Measurements from ENCODE around the gene KCTD15.
A peak's percentile ranks its signal among the peaks of the same experiment; 100 is the strongest.

The KCTD15 gene

DNA sequence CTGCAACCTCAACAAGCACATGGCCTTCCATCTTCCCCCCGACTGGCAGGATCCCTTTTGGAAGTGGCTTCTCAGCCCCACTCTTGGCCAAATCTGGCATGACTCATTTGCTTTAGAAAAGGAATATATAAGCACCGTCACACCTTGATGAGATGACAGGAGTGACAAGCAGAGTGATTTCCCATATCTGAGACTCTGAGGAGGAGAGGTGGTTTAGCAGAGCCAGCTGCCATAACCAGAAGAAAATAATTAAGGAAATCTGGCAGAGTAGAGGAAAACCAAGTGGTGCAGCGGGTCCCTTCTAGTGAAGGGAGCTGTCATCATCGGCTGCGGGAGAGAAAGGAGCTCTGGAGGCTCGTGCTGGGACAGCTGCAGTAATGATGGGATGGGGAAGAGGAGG is 27.5 kb upstream of the KCTD15 start:
- no peak overlapping the region for H3K4me3 ChIP-seq (ENCODE audit: low read depth, low read length)
- TF ChIP-seq, protein P1, sequence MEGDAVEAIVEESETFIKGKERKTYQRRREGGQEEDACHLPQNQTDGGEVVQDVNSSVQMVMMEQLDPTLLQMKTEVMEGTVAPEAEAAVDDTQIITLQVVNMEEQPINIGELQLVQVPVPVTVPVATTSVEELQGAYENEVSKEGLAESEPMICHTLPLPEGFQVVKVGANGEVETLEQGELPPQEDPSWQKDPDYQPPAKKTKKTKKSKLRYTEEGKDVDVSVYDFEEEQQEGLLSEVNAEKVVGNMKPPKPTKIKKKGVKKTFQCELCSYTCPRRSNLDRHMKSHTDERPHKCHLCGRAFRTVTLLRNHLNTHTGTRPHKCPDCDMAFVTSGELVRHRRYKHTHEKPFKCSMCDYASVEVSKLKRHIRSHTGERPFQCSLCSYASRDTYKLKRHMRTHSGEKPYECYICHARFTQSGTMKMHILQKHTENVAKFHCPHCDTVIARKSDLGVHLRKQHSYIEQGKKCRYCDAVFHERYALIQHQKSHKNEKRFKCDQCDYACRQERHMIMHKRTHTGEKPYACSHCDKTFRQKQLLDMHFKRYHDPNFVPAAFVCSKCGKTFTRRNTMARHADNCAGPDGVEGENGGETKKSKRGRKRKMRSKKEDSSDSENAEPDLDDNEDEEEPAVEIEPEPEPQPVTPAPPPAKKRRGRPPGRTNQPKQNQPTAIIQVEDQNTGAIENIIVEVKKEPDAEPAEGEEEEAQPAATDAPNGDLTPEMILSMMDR (IDR thresholded peaks at IDR 0.05; ENCODE audit: low read depth, low read length, missing control alignments): no peak
- DNase-seq (ENCODE audit: low read depth): no peak
- in situ Hi-C loops (cut with HindIII; ENCODE audit: low sequenced_read_pairs): loop anchor here (5.0 kb wide), 1 partner anchor 352 kb away; no protein-coding TSS in a partner anchor

DNA sequence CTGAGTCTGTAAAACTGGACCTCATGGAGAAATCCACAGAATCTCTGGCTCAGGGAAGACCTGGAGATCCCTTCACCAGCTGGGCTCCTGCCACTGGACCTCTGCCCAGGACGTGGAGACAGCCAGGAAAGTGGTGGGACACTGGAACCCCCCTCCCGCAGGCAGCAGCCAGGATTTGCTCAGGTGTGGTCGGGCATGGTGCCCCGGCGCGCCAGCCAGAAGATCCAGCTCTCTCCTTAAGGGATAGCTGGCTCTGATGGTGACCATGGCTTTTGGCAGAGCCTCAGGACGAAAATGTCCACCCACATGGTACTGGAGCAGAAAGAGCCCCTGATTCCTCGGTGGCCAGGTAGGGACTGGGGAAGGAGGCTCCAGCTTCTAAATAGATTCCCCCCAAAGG is 26.6 kb upstream of the KCTD15 start:
- TF ChIP-seq, protein P1 (IDR thresholded peaks at IDR 0.05; ENCODE audit: low read depth, low read length, missing control alignments): no peak
- in situ Hi-C loops (cut with HindIII; ENCODE audit: low sequenced_read_pairs): no loop called here

DNA sequence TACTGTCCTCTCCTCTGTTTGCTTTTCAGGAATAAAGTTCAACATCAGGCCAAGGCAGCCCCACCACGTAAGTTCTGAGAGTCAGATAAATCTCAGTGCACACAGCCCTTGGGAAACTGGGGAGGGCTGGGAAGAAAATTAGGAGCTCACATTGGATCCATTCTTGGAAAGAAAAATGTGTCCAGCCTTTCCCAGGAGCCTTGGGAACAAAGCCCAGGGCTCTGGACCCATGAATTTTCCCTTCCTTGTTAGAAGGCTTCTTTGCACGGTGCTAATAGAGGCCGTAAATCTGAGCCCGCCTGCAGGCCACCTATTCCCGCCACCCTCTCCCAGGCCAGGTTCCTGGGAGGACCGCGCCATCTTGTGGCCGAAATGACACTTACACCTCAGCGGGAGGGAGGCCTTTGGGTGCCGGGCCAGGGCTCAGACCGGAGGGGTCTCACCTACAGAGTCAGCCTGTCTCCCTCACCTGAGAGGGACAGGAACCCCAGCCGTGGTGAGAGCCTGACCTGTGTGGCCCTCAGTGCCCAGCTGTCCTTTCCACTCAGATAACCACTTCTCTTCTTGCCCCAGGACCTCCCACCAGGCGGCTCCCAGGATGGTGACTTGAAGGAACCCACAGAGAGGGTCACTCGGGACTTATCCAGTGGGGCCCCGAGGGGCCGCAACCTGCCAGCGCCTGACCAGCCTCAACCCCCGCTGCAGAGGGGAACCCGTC is 25.1 kb upstream of the KCTD15 start:
- no peak overlapping the region for H3K4me3 ChIP-seq (ENCODE audit: low read depth, low read length)
- DNase-seq (ENCODE audit: low read depth): no peak
- in situ Hi-C loops (cut with HindIII; ENCODE audit: low sequenced_read_pairs): no loop called here
- TF ChIP-seq, protein P1 (IDR thresholded peaks at IDR 0.05; ENCODE audit: low read depth, low read length, missing control alignments): peak; percentile 84

More for the DNA sequence above, 26.6 kb upstream of the KCTD15 start:
- DNase-seq (ENCODE audit: low read depth): no peak
- H3K4me3 ChIP-seq (ENCODE audit: low read depth, low read length): no peak overlapping the region

DNA sequence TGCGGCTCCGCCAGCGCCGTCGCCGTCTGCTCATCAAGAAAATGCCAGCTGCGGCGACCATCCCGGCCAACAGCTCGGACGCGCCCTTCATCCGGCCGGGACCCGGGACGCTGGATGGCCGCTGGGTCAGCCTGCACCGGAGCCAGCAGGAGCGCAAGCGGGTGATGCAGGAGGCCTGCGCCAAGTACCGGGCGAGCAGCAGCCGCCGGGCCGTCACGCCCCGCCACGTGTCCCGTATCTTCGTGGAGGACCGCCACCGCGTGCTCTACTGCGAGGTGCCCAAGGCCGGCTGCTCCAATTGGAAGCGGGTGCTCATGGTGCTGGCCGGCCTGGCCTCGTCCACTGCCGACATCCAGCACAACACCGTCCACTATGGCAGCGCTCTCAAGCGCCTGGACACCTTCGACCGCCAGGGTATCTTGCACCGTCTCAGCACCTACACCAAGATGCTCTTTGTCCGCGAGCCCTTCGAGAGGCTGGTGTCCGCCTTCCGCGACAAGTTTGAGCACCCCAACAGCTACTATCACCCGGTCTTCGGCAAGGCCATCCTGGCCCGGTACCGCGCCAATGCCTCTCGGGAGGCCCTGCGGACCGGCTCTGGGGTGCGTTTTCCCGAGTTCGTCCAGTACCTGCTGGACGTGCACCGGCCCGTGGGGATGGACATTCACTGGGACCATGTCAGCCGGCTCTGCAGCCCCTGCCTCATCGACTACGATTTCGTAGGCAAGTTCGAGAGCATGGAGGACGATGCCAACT is 24.4 kb upstream of the KCTD15 start:
- H3K4me3 ChIP-seq (ENCODE audit: low read depth, low read length): no peak overlapping the region
- DNase-seq (ENCODE audit: low read depth): no peak
- TF ChIP-seq, protein P1 (IDR thresholded peaks at IDR 0.05; ENCODE audit: low read depth, low read length, missing control alignments): no peak
- in situ Hi-C loops (cut with HindIII; ENCODE audit: low sequenced_read_pairs): no loop called here

DNA sequence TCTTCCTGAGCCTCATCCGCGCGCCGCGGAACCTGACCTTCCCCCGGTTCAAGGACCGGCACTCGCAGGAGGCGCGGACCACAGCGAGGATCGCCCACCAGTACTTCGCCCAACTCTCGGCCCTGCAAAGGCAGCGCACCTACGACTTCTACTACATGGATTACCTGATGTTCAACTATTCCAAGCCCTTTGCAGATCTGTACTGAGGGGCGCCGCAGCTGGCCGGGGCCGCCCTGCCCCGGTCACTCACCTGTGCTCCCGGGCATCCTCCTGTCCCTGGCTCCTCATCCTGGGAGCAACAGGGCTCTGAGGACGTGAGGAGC is 23.9 kb upstream of the KCTD15 start:
- no peak for DNase-seq (ENCODE audit: low read depth)
- in situ Hi-C loops (cut with HindIII; ENCODE audit: low sequenced_read_pairs): no loop called here
- TF ChIP-seq, protein P1 (IDR thresholded peaks at IDR 0.05; ENCODE audit: low read depth, low read length, missing control alignments): no peak
- H3K4me3 ChIP-seq (ENCODE audit: low read depth, low read length): no peak overlapping the region

DNA sequence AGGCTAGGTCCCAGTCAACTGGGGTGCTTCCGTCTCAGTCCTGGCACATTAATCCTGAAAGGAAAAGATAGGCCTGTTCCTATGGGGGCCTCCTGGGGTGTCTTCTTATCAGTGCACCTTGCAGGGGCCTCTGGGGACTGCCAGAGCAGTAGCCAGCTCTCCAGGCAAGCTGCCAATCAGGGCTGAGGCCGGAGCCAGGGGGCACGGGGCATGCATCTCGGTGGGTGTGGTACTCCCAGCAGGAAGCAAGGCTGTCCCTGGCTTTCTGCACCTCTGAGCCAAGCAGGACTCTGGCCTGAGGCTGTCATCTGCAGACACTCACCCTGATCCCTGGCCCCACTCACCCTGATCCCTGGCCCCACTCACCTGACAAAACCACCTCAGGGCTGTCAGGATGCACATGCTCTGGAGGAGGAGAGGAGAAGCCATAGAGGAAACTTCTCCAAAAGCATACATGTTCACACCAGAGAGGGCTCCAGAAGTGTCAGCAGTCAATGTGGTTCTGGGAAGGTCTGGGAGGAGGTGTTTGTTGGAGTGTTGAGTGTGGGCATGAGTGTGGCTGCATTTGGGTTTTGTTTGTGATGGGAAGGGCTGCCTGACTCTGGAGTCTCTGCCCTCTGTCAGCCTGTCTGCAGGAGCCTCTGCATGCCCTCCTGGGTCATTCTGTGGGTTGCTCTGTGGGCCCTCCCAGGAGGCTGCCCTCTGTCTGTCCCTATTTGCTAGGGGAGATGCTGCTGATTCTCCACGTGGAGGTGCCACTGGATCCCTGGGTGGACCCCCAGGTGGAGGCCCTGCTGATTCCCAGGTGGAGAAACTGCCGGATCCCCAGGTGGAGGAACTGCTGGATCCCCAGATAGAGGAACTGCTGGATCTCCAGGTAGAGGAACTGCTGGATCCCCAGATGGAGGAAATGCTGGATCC is 22.7 kb upstream of the KCTD15 start:
- in situ Hi-C loops (cut with HindIII; ENCODE audit: low sequenced_read_pairs): no loop called here
- no peak for DNase-seq (ENCODE audit: low read depth)
- TF ChIP-seq, protein P1 (IDR thresholded peaks at IDR 0.05; ENCODE audit: low read depth, low read length, missing control alignments): no peak
- H3K4me3 ChIP-seq (ENCODE audit: low read depth, low read length): no peak overlapping the region
